ENCODE data around the gene PRKCA.
"Not testable (repeated sequence)": the region's sequence is repeated elsewhere in the genome, so short reads cannot be mapped to it uniquely, and the experiment has no call there.

PRKCA gene

GRCh38 chr17:66381701-66382362, 79.4 kb downstream of the PRKCA start:
- no peak overlapping the region for H3K4me3 Mint-ChIP-seq
- no peak for DNase-seq
- H3K27ac Mint-ChIP-seq, result peak overlapping the region; percentile 39
- H3K4me1 Mint-ChIP-seq, result peaks cover 72% of the 10 kb centered on the region
- peaks cover 27% of the 10 kb centered on the region for H3K36me3 Mint-ChIP-seq (ENCODE audit: low read depth)
- H3K9me3 Mint-ChIP-seq, result no peaks in the 10 kb centered on the region
- ATAC-seq, result no peak
- H3K27me3 Mint-ChIP-seq, result no peaks in the 10 kb centered on the region

DNA sequence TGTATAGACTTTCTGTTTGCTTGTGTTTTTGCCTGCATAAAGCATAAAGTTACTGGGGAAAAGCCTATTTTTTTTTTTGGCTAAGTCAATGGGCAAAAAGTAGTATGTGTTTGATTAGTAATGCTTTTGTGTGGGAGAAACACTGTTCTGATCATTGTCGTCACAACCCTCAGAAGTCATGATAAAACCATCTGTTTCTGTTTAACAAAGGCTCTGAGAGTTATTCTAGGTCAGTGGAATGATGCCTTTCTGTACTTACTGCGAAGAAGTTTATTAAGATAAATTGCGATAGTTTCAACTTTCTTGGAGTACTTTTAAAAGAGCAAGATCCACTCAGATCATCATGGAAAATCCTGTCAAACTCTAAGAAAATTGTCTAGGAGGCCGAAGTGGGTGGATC, 80.9 kb downstream of the PRKCA start:
- Mint-ChIP-seq H3K9me3 (no peaks in the 10 kb centered on the region), H3K4me1 (peaks cover 73% of the 10 kb centered on the region), H3K27ac (peak overlapping the region; percentile 57), H3K36me3 (ENCODE audit: low read depth) (peaks cover 37% of the 10 kb centered on the region), H3K4me3 (no peak overlapping the region), H3K27me3 (no peaks in the 10 kb centered on the region)
- ATAC-seq, result no peak
- DNase-seq, result no peak

- H3K36me3 Mint-ChIP-seq (ENCODE audit: low read depth), result peaks cover 63% of the 10 kb centered on the region
- H3K27me3 Mint-ChIP-seq, result no peaks in the 10 kb centered on the region
- H3K9me3 Mint-ChIP-seq, result no peaks in the 10 kb centered on the region
- peak overlapping the region; percentile 64 for H3K27ac Mint-ChIP-seq
- peaks cover 75% of the 10 kb centered on the region for H3K4me1 Mint-ChIP-seq
- DNase-seq, result no peak
- no peak overlapping the region for H3K4me3 Mint-ChIP-seq
- ATAC-seq, result peak; percentile 67
These were observed 84.3 kb downstream of the PRKCA start for GRCh38 chr17:66386498-66387351.

DNA sequence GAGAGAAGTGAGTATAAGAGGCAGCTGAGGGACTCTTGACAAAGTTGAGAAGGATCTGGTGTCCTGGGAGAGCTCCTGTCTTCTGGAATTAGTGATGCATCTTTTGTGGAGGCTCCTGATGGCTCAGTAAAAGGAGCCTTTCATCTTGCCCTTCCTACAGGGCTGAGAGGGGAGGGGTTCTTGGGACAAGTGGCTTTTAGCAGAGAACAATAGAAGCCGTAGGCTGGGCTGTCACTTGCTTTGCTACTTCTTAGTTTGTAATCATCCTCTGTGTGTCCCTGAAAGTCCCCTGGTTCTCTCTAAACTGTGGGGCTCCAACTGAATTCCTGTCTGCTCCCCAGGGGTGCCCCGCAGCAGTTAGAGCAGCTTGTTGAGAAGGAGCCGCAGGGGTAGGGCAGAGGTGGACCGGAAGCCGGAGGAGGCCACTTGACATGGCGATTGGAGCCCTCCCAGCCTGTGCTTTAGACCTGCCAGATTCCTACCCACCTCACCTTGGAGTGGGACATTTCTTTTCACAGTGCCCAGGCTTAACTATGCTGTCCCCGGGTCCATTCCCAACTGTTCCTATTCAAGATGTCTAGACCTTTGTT, 85.1 kb downstream of the PRKCA start:
- Mint-ChIP-seq H3K36me3 (ENCODE audit: low read depth) (peaks cover 64% of the 10 kb centered on the region), H3K9me3 (no peaks in the 10 kb centered on the region), H3K4me3 (no peak overlapping the region), H3K27me3 (no peaks in the 10 kb centered on the region), H3K27ac (peak overlapping the region; percentile 64), H3K4me1 (peaks cover 78% of the 10 kb centered on the region)
- DNase-seq (no peak), ATAC-seq (no peak)

- DNase-seq (no peak), ATAC-seq (no peak)
- Mint-ChIP-seq H3K27me3 (no peaks in the 10 kb centered on the region), H3K36me3 (ENCODE audit: low read depth) (peaks cover 54% of the 10 kb centered on the region), H3K4me3 (peak overlapping the region; percentile 39), H3K27ac (peak overlapping the region; percentile 92), H3K9me3 (peaks cover 8% of the 10 kb centered on the region), H3K4me1 (peaks cover 88% of the 10 kb centered on the region)
These were observed 90.5 kb downstream of the PRKCA start for GRCh38 chr17:66392783-66393437.

GRCh38 chr17:66395961-66396360, 93.5 kb downstream of the PRKCA start:
- ATAC-seq (no peak), DNase-seq (no peak)
- Mint-ChIP-seq H3K27me3 (no peaks in the 10 kb centered on the region), H3K36me3 (ENCODE audit: low read depth) (peaks cover 43% of the 10 kb centered on the region), H3K9me3 (peaks cover 8% of the 10 kb centered on the region), H3K4me3 (peak overlapping the region; percentile 21), H3K27ac (peak overlapping the region; percentile 74), H3K4me1 (peaks cover 96% of the 10 kb centered on the region)

- DNase-seq (peak; percentile 30), ATAC-seq (peak; percentile 86)
- Mint-ChIP-seq H3K4me3 (peak overlapping the region; percentile 39), H3K27me3 (no peaks in the 10 kb centered on the region), H3K9me3 (peaks cover 8% of the 10 kb centered on the region), H3K36me3 (ENCODE audit: low read depth) (peaks cover 39% of the 10 kb centered on the region), H3K4me1 (peaks cover 96% of the 10 kb centered on the region), H3K27ac (peak overlapping the region; percentile 72)
These were observed 95.1 kb downstream of the PRKCA start for GRCh38 chr17:66397486-66397885.

- Mint-ChIP-seq H3K4me3 (peak overlapping the region; percentile 45), H3K36me3 (ENCODE audit: low read depth) (peaks cover 35% of the 10 kb centered on the region), H3K4me1 (peaks cover 96% of the 10 kb centered on the region), H3K27ac (peak overlapping the region; percentile 72), H3K9me3 (peaks cover 8% of the 10 kb centered on the region), H3K27me3 (no peaks in the 10 kb centered on the region)
- ATAC-seq, result no peak
- no peak for DNase-seq
These were observed 95.6 kb downstream of the PRKCA start for GRCh38 chr17:66398059-66398458.

DNA sequence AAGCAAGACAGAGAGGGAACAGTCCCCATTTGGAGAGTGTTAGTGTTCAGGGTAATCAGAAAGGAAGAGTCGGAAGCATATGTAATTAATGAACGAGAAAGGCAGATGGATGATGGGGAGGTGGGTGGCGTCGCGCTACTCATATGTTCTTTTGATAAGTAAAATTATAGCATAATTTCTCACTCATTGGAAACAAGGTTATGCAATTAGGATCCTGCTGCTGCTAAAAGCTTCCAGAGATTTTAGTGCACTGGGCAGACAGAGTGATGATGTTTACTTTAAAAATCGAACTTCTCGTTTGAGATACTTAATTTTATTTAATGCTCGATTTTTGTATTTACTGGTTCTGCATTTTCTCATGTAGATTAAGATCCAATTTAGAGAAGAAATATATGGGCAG, 96.2 kb downstream of the PRKCA start:
- peak overlapping the region; percentile 72 for H3K27ac Mint-ChIP-seq
- H3K4me1 Mint-ChIP-seq, result peaks cover 96% of the 10 kb centered on the region
- peaks cover 32% of the 10 kb centered on the region for H3K36me3 Mint-ChIP-seq (ENCODE audit: low read depth)

GRCh38 chr17:66399441-66399840, 97.0 kb downstream of the PRKCA start:
- DNase-seq, result no peak
- H3K9me3 Mint-ChIP-seq, result peaks cover under 1% of the 10 kb centered on the region
- peak; percentile 53 for ATAC-seq
- peaks cover 97% of the 10 kb centered on the region for H3K4me1 Mint-ChIP-seq
- H3K27me3 Mint-ChIP-seq, result no peaks in the 10 kb centered on the region
- H3K4me3 Mint-ChIP-seq, result peak overlapping the region; percentile 37
- peaks cover 25% of the 10 kb centered on the region for H3K36me3 Mint-ChIP-seq (ENCODE audit: low read depth)
- H3K27ac Mint-ChIP-seq, result peak overlapping the region; percentile 72

More for the DNA sequence above, 96.2 kb downstream of the PRKCA start:
- no peak for DNase-seq
- peak overlapping the region; percentile 45 for H3K4me3 Mint-ChIP-seq
- peaks cover 8% of the 10 kb centered on the region for H3K9me3 Mint-ChIP-seq
- ATAC-seq, result no peak
- no peaks in the 10 kb centered on the region for H3K27me3 Mint-ChIP-seq

GRCh38 chr17:66400041-66400688, 97.8 kb downstream of the PRKCA start:
- not testable (repeated sequence) for H3K4me3 Mint-ChIP-seq, H3K9me3 Mint-ChIP-seq, H3K27me3 Mint-ChIP-seq, ATAC-seq, DNase-seq
- peak overlapping the region; percentile 72 for H3K27ac Mint-ChIP-seq
- peaks cover 24% of the 10 kb centered on the region for H3K36me3 Mint-ChIP-seq (ENCODE audit: low read depth)
- peaks cover 98% of the 10 kb centered on the region for H3K4me1 Mint-ChIP-seq

DNA sequence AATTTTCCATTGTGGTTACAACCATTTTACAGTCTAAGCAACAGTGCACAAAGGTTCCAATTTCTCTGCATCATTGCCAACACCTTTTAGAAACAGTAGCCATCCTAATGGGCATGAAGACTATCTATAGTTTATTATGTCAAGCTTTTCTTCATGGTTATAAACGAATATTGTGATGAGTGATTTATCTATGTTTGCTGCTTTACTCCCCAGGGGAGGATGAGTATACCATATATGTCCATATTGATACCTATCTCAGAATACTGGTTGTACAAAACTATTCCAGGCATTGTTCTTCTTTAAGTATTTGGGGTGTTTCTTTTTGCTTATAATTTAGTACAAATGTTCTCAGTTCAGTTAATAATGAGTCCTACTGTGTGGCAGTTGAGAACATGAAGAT, 98.3 kb downstream of the PRKCA start:
- Mint-ChIP-seq H3K4me3 (peak overlapping the region; percentile 4), H3K27ac (peak overlapping the region; percentile 72), H3K36me3 (ENCODE audit: low read depth) (peaks cover 25% of the 10 kb centered on the region), H3K9me3 (no peaks in the 10 kb centered on the region), H3K27me3 (no peaks in the 10 kb centered on the region), H3K4me1 (peaks cover 98% of the 10 kb centered on the region)
- ATAC-seq (no peak), DNase-seq (no peak)

GRCh38 chr17:66401364-66401763, 99.0 kb downstream of the PRKCA start:
- peak overlapping the region; percentile 4 for H3K4me3 Mint-ChIP-seq
- peaks cover 98% of the 10 kb centered on the region for H3K4me1 Mint-ChIP-seq

More at GRCh38 chr17:66401364-66401763, 99.0 kb downstream of the PRKCA start:
- H3K27me3 Mint-ChIP-seq, result no peaks in the 10 kb centered on the region
- peak; percentile 25 for DNase-seq
- peak overlapping the region; percentile 70 for H3K27ac Mint-ChIP-seq
- H3K36me3 Mint-ChIP-seq (ENCODE audit: low read depth), result peaks cover 25% of the 10 kb centered on the region
- no peaks in the 10 kb centered on the region for H3K9me3 Mint-ChIP-seq
- peak; percentile 55 for ATAC-seq
